HepG2 (cell line): ENCODE data around the gene PLEKHA6. TPM values are rescaled to one million over a fixed set of nuclear protein-coding genes. Genes with fewer than 3 reads are reported as not detected.

Experiments used
- ADNP ChIP-seq: sonication (generic); formaldehyde crosslinking; IDR thresholded peaks from 2 replicates; pipeline ENCODE4 v1.4.0; 2020; ENCODE audit warnings: missing genetic modification reagents
- DMAP1 ChIP-seq: IDR thresholded peaks from 2 replicates; pipeline ENCODE4 v1.6.1; 2016
- GABPB1 ChIP-seq: IDR thresholded peaks from 2 replicates; pipeline ENCODE4 v1.6.1; 2016; ENCODE audit warnings: mild to moderate bottlenecking, missing genetic modification reagents, moderate library complexity, missing compliant biosample characterization
- HMG20A ChIP-seq: IDR thresholded peaks from 2 replicates; pipeline ENCODE4 v1.6.1; 2016; ENCODE audit warnings: borderline replicate concordance
- IRX3 ChIP-seq: sonication (generic); formaldehyde crosslinking; IDR thresholded peaks from 2 replicates; pipeline ENCODE4 v1.8.1; 2023; ENCODE audit warnings: mild to moderate bottlenecking, low read depth, missing genetic modification reagents, borderline replicate concordance
- KAT2B ChIP-seq: fragments of 150-350 bp; IDR thresholded peaks from 2 replicates; pipeline ENCODE4 v1.6.1; 2014; ENCODE audit warnings: low read depth, low read length, borderline replicate concordance
- MAFK ChIP-seq, 2 experiments: IDR thresholded peaks in 1 of 2; conservative IDR thresholded peaks in 1 of 2; 2 replicates each; pipeline ENCODE4 v1.6.1; 2011; ENCODE audit warnings: improper control_type of control experiment in 2 of 2, low read length in 2 of 2
- PAF1 ChIP-seq: IDR thresholded peaks from 2 replicates; pipeline ENCODE4 v1.6.1; 2016; ENCODE audit warnings: missing genetic modification reagents, missing compliant biosample characterization
- SP2 ChIP-seq: sonication (generic); formaldehyde crosslinking; IDR thresholded peaks from 2 replicates; pipeline ENCODE4 v1.5.1; 2020; ENCODE audit warnings: mild to moderate bottlenecking, missing genetic modification reagents
- SRSF9 ChIP-seq: fragments of 200-400 bp; formaldehyde crosslinking; IDR thresholded peaks from 2 replicates; pipeline ENCODE4 v1.6.1; 2018; ENCODE audit warnings: borderline replicate concordance, mild to moderate bottlenecking, low read depth, low read length; ENCODE audit not compliant: insufficient read depth, poor library complexity, severe bottlenecking
- THYN1 ChIP-seq: sonication (generic); formaldehyde crosslinking; IDR thresholded peaks from 2 replicates; pipeline ENCODE4 v1.8.1; 2023; ENCODE audit warnings: low read depth, mild to moderate bottlenecking, moderate library complexity, missing genetic modification reagents, borderline replicate concordance
- TMF1 ChIP-seq: sonication (generic); formaldehyde crosslinking; IDR thresholded peaks from 2 replicates; pipeline ENCODE4 v1.8.1; 2022; ENCODE audit warnings: low read depth, missing genetic modification reagents
- ZBTB20 ChIP-seq: sonication (generic); formaldehyde crosslinking; IDR thresholded peaks from 2 replicates; pipeline ENCODE4 v1.8.1; 2023; ENCODE audit warnings: missing genetic modification reagents, low read depth, mild to moderate bottlenecking, borderline replicate concordance
- ZNF101 ChIP-seq: sonication (generic); formaldehyde crosslinking; IDR thresholded peaks from 2 replicates; pipeline ENCODE4 v1.4.0; 2020; ENCODE audit warnings: mild to moderate bottlenecking, low read depth, missing genetic modification reagents, borderline replicate concordance
- ZNF143 ChIP-seq: sonication (generic); formaldehyde crosslinking; IDR thresholded peaks from 2 replicates; pipeline ENCODE4 v1.4.0; 2020; ENCODE audit warnings: missing genetic modification reagents
- ZNF550 ChIP-seq: sonication (generic); formaldehyde crosslinking; IDR thresholded peaks from 2 replicates; pipeline ENCODE4 v1.4.0; 2020; ENCODE audit warnings: mild to moderate bottlenecking, missing genetic modification reagents, borderline replicate concordance
- ZNF777 ChIP-seq: sonication (generic); formaldehyde crosslinking; IDR thresholded peaks from 2 replicates; pipeline ENCODE4 v1.4.0; 2020; ENCODE audit warnings: missing genetic modification reagents
- ZNF782 ChIP-seq: sonication (generic); formaldehyde crosslinking; IDR thresholded peaks from 2 replicates; pipeline ENCODE4 v1.4.0; 2020; ENCODE audit warnings: missing genetic modification reagents, mild to moderate bottlenecking, borderline replicate concordance
- polyA plus RNA-seq, 8 experiments: library from polyadenylated mRNA; depleted of rRNA in 3 of 8; stranded (reverse) in 7 of 8; unstranded in 1 of 8; fragments of >200 nt; fragmentation: Illumina TruSeq in 4 of 8; extraction: Trizol in 4 of 8; gene quantifications; 2 replicates each; pipeline versions ENCODE4 v1.2.1 to v1.2.3, GENCODE V29; 2011 to 2016; ENCODE audit warnings: low read depth in 4 of 8, missing spikeins in 1 of 8, mixed read lengths in 1 of 8; ENCODE audit not compliant: insufficient read depth in 1 of 8
- total RNA-seq, 5 experiments: library from RNA; depleted of rRNA; stranded (reverse); fragments of >200 nt; fragmentation: Illumina TruSeq; extraction: Trizol; gene quantifications; 2 replicates each; pipeline ENCODE4 v1.2.3, GENCODE V29; 2016; ENCODE audit warnings: low read depth in 1 of 5
- TF ChIP-seq, protein P1 (sequence below): sonication (generic); formaldehyde crosslinking; IDR thresholded peaks from 2 replicates; pipeline ENCODE4 v1.8.1; 2022; ENCODE audit warnings: mild to moderate bottlenecking, missing genetic modification reagents
- TF ChIP-seq, protein P2 (sequence below): IDR thresholded peaks from 2 replicates; pipeline ENCODE4 v1.6.1; 2012; ENCODE audit warnings: inconsistent platforms
- TF ChIP-seq, protein P3 (sequence below): sonication (generic); formaldehyde crosslinking; IDR thresholded peaks from 2 replicates; pipeline ENCODE4 v1.5.0; 2020; ENCODE audit warnings: missing genetic modification reagents
- TF ChIP-seq, protein P4 (sequence below): sonication (generic); formaldehyde crosslinking; IDR thresholded peaks from 2 replicates; pipeline ENCODE4 v1.5.0; 2020; ENCODE audit warnings: missing genetic modification reagents
- TF ChIP-seq, protein P5 (sequence below): sonication (generic); formaldehyde crosslinking; IDR thresholded peaks from 2 replicates; pipeline ENCODE4 v1.5.0; 2020; ENCODE audit warnings: mild to moderate bottlenecking, low read depth, missing genetic modification reagents, borderline replicate concordance
- TF ChIP-seq, protein P6 (sequence below): sonication (generic); formaldehyde crosslinking; IDR thresholded peaks from 2 replicates; pipeline ENCODE4 v1.5.1; 2020; ENCODE audit warnings: missing genetic modification reagents, mild to moderate bottlenecking, borderline replicate concordance
- TF ChIP-seq, protein P7 (sequence below): sonication (generic); formaldehyde crosslinking; IDR thresholded peaks from 2 replicates; pipeline ENCODE4 v1.4.0; 2020; ENCODE audit warnings: mild to moderate bottlenecking, missing genetic modification reagents

PLEKHA6 gene
- total and polyA plus RNA-seq, 2 of the 13 experiments (the other 11 are each of a cell fraction or from before 2014, with no cell fraction given), result 5.3 to 11.4 TPM

DNA sequence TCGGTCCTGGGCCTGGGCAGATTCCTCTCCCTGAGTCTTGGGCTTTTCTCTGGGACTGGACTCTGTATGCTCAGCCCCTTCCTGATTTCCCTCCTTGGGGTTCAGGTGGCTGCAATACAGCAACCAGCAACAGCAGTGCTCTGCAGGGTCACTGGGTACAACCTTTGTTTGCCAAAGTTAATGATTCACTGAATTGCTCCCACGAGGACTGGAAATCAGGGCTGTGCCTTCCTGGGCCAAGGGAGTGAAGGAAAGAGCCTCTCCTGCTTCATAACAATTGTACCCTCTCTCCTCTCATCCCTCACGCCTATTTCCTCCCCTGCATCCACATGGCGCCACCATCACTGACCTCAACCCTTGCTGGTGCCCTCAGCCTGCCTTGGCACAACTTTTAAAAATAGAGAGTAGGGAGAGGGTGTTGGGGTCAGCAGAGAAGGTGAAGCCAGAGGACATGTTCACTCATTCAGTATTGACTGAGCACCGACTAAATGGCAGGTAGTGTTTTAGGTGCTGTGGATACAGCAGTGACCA, 93.2 kb downstream of the PLEKHA6 start (continued):
- TF ChIP-seq SP2 (CRISPR knock-in tag), result no peak
- no peak for TF ChIP-seq ZNF777 (CRISPR knock-in tag)
- TF ChIP-seq, protein P1, sequence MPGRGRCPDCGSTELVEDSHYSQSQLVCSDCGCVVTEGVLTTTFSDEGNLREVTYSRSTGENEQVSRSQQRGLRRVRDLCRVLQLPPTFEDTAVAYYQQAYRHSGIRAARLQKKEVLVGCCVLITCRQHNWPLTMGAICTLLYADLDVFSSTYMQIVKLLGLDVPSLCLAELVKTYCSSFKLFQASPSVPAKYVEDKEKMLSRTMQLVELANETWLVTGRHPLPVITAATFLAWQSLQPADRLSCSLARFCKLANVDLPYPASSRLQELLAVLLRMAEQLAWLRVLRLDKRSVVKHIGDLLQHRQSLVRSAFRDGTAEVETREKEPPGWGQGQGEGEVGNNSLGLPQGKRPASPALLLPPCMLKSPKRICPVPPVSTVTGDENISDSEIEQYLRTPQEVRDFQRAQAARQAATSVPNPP (CRISPR knock-in tag), result no peak
- TF ChIP-seq, protein P2, sequence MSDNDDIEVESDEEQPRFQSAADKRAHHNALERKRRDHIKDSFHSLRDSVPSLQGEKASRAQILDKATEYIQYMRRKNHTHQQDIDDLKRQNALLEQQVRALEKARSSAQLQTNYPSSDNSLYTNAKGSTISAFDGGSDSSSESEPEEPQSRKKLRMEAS, result peak; percentile 66
- TF ChIP-seq, protein P3, sequence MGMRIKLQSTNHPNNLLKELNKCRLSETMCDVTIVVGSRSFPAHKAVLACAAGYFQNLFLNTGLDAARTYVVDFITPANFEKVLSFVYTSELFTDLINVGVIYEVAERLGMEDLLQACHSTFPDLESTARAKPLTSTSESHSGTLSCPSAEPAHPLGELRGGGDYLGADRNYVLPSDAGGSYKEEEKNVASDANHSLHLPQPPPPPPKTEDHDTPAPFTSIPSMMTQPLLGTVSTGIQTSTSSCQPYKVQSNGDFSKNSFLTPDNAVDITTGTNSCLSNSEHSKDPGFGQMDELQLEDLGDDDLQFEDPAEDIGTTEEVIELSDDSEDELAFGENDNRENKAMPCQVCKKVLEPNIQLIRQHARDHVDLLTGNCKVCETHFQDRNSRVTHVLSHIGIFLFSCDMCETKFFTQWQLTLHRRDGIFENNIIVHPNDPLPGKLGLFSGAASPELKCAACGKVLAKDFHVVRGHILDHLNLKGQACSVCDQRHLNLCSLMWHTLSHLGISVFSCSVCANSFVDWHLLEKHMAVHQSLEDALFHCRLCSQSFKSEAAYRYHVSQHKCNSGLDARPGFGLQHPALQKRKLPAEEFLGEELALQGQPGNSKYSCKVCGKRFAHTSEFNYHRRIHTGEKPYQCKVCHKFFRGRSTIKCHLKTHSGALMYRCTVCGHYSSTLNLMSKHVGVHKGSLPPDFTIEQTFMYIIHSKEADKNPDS (CRISPR knock-in tag), result no peak
- no peak for TF ChIP-seq SRSF9
- TF ChIP-seq, protein P4, sequence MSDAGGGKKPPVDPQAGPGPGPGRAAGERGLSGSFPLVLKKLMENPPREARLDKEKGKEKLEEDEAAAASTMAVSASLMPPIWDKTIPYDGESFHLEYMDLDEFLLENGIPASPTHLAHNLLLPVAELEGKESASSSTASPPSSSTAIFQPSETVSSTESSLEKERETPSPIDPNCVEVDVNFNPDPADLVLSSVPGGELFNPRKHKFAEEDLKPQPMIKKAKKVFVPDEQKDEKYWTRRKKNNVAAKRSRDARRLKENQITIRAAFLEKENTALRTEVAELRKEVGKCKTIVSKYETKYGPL (CRISPR knock-in tag), result no peak
- TF ChIP-seq THYN1 (CRISPR knock-in tag), result no peak
- TF ChIP-seq, protein P5, sequence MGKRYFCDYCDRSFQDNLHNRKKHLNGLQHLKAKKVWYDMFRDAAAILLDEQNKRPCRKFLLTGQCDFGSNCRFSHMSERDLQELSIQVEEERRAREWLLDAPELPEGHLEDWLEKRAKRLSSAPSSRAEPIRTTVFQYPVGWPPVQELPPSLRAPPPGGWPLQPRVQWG, result no peak
- no peak for TF ChIP-seq ZNF101 (CRISPR knock-in tag)
- no peak for TF ChIP-seq ZNF143
- TF ChIP-seq GABPB1 (CRISPR knock-in tag), result peak; percentile 17; the same call in 1 of the 2 replicates
- no peak for TF ChIP-seq KAT2B
- TF ChIP-seq, protein P6, sequence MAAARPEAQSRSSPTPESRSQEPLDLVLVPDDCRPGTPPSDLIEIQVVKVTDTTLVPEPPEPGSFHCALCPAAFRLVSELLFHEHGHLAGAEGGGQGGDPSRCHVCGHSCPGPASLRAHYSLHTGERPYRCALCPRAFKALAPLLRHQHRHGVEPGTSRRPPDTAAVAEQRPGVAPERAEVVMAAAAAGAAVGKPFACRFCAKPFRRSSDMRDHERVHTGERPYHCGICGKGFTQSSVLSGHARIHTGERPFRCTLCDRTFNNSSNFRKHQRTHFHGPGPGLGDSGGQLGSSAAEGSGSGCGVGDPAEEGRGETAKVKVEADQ (CRISPR knock-in tag), result no peak
- peak; percentile 76 for TF ChIP-seq DMAP1
- TF ChIP-seq ZNF550, result no peak
- TF ChIP-seq IRX3 (CRISPR knock-in tag), result no peak
- no peak for TF ChIP-seq ZNF782
- TF ChIP-seq TMF1, result no peak
- no peak for TF ChIP-seq PAF1
- no peak for TF ChIP-seq MAFK (conservative IDR thresholded peaks at IDR 0.05 in 1 of 2, IDR thresholded peaks at IDR 0.05 in 1 of 2; ENCODE audit: low read length in 2 of 2)
- TF ChIP-seq, protein P7, sequence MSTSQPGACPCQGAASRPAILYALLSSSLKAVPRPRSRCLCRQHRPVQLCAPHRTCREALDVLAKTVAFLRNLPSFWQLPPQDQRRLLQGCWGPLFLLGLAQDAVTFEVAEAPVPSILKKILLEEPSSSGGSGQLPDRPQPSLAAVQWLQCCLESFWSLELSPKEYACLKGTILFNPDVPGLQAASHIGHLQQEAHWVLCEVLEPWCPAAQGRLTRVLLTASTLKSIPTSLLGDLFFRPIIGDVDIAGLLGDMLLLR (CRISPR knock-in tag), result peak; percentile 16; the same call in 1 of the 2 replicates
- TF ChIP-seq ADNP (CRISPR knock-in tag), result no peak
- TF ChIP-seq HMG20A (CRISPR knock-in tag), result peak; percentile 50; the same call in 1 of the 2 replicates
- no peak for TF ChIP-seq ZBTB20 (CRISPR knock-in tag)
